GM15510 (cell line): ENCODE results near the gene GBE1.

ENCODE experiments used
- POLR2A ChIP-seq: IDR thresholded peaks from 3 replicates; pipeline ENCODE4 v1.6.1; 2011; ENCODE audit warnings: borderline replicate concordance; ENCODE audit not compliant: insufficient read length; ENCODE audit errors: extremely low read depth

The GBE1 gene

DNA sequence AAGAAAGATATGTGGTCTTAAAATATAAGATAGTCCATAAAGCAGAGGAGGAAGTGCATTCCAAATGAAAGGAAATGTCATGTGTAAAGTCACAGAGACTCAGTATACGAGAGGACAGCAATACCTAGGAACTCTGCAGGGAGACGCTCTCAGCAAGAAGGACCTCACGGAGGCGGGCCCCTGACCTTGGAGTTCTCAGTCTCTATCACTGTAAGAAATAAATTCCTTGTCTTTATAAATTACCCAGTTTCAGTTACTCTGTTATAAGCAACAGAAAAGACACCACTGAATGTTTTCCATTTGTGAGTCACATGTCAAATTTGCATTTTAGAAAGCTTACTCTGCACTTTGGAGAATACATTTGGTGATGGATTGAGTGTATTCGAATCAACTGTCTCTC is 140.6 kb downstream of the GBE1 start:
- no peak for TF ChIP-seq POLR2A

DNA sequence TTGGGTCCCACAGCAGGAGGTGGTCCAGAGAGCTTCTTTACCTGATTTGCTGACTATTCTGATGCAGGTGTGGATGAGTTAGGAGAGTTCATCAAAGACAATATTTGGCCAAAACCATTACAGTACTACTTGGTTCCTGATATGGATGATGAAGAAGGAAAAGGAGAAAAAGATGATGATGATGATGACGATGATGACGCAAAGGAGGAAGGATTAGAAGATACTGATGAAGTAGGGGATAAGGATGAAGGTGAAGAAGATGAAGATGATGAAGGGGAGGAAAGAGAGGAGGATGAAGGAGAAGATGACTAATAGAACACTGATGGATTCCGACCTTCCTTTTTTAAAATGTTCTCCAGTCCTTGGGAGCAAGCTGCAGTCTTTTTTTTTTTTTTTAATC is 148.7 kb downstream of the GBE1 start:
- TF ChIP-seq POLR2A: no peak

DNA sequence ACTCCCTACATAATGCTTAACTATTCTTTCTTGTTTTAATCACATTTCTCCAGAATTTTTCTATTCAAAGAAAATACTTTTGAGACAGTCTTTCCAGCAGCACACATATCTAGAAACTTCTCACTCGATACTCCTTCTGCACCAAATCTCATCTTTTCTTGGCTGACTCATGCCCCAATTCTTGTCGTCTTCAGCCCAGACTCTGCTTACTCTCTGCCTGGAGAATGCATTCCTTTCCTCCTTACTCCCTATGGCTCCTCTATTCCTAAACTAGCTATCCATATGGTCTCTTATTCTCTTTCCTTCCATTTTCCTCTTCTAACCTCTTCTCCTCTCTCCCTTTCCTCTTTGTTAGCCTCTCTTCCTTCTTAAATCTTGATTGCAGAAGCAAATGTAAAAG is 158.7 kb downstream of the GBE1 start:
- no peak for TF ChIP-seq POLR2A

DNA sequence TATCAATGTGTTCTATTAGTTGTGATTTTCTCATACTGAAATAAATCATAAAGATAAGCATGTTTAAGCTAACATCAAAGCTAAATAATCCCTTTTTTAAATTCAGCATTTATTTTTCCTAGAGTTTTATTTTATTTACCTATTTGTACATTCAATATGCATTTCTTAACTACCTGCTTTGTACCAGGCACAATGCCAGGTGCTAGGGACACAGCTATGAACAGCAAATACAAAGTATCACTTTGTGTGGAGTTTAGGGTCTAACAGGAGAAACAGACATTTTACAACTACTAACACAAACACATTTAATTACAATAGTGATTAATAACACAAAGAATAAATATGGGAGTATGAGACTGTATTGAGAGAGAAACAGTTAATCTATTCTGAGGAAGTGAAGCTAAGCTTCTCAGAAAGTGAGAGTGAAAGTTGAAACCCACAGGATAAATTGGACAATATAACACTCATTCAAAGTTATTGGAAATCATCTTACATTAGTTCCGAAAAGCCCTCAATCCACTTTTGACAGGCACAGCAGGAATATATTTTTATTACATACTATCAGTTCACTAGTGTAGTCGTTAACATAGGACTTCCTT is 159.6 kb downstream of the GBE1 start:
- TF ChIP-seq POLR2A: no peak

DNA sequence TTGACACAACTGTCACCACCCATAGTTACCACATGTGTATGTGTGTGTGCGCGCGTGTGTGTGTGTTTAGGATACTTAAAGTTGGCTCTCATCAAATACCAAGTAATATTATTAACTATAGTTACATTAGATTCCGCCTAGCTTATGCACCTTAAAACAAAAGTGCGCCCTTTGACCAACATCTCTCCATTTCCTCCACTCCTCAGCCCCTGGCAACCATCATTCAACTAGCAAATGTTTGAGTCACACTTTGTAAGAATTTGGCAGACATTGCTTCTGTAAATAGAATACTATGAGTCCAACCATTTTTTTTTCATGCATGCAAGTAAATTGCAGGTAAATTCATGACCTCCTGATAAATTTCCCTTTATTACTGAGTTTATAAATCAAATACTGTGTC is 169.3 kb downstream of the GBE1 start:
- TF ChIP-seq POLR2A: no peak

DNA sequence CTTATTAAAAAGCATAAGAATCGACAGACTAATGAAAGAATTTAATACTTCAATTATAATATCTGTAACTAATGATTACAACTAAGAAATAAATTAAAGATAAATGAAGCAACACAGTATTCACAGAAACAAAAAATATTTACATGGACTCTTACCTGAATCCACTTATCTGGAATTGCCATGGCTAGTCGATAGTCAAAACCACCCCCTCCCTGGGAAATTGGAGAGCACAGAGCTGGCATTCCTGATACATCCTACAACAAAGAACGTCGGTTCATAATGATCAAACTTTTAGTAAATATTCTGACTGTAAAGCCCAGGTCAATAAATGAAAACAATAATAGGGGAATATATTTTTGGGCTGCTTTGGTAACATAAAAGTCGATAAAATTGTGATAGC is 175.5 kb downstream of the GBE1 start:
- TF ChIP-seq POLR2A: no peak

DNA sequence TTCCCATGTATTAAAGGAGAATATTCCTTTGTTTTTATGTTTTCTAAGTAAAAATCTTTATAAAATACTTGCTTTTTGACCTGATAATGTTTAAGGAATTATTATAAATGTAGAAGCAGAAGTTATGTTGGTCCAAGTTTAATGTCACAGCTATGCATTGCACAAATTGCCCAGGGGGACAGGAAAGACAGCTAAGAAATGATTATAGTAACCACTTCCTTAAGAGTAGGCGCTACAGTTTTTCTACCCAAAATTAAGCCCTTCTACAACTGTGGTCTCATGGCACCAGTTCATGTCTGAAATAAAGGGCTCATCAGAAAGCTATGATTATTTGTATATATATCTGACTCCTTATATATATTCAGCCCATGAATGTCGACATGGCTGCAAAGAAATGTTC is 176.4 kb downstream of the GBE1 start:
- no peak for TF ChIP-seq POLR2A

DNA sequence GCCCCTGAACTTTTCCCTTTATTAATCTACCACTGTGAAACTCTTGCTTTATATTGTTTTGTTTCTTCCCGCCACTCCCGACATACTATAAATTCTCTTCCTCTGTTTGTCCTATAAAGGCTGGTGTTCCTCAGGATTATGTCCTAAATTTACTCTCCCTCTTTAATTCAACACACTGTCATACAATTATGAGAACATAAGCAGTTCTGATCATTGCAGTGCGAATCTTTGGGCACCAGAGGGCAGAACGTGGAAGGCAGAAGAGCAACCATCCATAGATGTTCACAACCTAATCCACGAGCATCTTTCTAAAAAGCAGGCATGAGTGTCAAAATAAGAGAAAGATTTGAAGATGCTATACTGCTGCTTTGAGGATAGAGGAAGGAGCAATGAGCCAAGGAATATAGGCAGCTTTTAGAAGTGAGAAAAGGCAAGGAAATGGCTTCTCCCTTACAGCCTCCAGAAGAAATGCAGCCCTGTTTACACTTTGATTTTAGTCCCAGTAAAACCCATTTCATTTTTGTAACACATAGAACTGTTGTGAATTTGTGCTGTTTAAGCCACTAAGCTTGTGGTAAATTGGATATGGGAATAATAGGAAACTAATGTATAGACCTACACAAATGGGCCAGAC is 179.4 kb downstream of the GBE1 start:
- TF ChIP-seq POLR2A: no peak

DNA sequence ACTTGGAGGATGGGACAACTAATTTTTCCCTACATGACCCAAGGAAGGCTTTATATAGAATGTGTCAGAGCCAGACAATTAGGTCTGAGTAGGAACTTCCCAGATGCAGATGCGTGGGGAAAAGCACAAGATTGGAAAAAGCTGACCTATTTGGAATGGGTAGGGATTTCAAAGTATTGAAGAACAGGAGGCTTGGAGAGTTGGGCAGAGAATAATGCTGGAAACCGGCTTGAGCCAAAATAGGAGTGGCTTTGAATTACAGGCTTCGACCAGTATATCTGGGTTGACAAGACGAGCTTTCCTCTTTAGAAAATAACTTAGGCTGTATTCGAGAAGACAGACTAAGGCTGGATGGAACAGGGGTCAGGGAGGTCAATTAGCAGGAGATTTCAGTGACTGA is 181.1 kb downstream of the GBE1 start:
- no peak for TF ChIP-seq POLR2A

DNA sequence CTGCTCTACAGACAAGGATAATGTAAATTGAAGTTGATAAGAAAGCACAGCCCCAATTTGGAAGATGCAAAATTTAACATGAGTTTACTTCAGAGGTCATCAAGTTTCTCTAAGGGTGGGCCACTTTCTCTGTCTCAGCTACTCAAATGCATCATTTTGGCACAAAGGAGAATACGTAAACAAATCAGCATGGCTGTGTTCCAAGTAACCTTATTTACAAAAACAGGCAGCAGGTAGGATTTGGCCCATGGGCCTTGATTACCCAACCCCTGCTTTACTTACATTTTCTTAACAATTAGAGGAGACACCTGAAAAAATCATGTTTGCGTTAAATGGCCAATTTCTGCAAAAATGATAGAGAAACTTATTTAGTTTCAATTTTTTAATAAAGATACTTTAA is 181.7 kb downstream of the GBE1 start:
- no peak for TF ChIP-seq POLR2A

DNA sequence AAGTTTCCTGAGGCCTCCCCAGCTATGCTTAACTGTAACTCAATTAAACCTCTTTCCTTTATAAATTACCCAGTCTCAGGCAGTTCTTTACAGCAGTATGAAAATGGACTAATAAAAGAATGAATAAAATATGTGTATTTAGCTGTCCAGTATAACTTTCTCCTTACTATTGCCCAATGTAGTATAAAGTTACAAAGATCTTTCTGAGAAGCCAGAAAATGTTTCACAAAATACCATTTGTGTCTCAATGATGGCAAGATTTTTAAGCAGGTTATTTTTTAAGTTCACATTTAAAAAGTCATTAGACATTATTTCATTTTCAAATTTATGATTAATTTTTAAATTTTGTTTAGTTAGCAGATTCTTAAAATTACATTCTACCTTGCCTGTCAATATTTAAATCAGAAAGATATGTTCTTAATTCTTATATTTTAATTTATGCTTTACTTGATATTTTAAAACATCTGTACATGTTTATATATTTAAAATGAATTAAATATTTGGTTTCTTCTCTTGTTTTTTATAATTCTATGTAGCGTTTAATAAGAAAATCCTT is 189.2 kb downstream of the GBE1 start:
- TF ChIP-seq POLR2A: no peak

DNA sequence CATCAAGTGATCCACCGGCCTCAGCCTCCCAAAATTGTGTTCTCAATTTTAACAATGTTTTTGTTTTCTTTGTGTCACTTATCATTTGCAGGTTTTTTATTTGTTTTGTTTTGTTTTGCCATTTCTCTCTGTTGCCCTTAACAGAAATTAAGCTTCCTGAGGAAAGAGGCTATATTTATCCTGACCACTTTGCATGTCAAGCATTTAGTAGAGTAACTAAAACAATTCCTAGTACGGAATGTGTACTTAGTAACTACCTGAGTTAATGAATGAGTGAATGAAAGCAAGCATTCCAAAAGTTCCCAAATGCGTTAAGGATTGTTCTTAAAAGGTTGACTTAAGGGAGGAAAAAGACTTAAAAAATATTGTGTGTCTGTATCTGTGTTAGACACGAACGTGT is 193.1 kb downstream of the GBE1 start:
- no peak for TF ChIP-seq POLR2A

DNA sequence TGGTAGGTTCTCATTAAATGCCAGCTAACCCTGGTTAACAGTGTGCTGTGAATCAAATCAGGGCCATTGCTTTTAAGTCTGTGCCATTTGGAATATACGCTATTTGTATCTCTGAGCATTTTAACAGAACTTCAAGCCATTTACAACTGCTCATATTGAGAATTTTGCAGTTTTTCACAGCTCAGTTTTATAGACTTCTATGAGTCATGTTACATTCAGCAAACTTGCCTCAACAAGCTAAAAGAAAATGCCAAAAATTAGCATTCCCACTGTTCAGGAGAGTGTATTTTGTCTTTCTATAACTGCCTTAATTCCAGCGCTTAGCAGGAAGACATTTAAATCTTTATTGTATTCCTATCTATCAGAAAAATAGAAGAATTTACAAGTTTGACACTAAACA is 196.4 kb downstream of the GBE1 start:
- TF ChIP-seq POLR2A: no peak

DNA sequence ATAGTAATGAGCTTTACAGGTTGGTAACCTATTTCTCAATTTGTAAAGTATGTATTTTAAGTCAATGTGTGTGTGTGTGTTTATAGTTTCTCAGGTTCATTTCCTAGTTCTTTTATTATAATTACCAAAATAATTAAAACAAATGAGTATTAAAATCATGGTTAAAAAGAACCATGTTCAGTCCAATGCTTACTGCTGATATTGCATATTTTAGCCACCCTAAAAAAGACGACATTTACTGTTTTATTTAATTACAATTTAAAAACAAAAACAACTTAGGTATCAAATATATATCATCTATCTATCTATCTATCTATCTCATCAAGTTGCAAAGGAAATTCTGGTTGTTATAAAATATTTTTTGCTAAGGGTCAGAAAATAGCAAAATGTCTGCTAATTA is 203.3 kb downstream of the GBE1 start:
- no peak for TF ChIP-seq POLR2A

DNA sequence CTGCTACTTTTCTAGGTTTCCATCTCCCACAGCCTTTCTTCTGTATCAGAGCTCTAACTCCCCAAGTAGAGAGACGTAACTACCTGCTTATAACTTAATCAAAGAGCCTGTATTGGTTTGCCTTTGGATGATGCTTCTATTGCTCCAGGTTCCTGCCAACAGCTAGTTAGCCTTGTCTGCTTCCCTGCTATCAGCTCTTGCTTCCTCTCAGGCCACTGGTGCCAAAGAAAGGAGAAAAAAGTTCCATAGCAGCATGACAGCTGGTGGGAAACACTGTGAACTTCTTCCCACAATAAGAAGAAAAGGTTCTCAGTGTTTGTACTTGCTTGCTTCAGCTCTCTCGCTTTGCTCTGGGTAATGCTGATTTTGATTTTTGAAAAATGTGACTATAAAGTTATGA is 206.6 kb downstream of the GBE1 start:
- TF ChIP-seq POLR2A: no peak

DNA sequence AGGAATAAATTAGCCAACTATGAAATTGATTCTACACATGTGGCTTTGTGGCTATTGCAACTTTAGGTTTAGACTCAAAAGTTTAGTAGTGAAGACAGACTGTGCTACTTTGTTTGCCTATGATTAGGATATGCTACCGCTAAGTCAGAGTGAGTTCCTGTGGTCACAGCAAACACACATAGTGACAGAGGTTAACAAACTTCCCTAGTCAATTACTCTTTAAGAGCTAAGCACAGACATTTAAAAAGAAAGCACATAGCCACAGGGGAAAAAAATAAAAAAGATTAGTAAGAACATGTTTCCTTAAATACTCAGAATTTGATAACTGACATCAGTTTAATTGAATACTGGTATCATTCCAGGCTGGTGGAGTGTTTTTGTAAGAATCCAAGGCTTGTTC is 207.1 kb downstream of the GBE1 start:
- no peak for TF ChIP-seq POLR2A
